ENCODE results near the gene TRAPPC2L.

TRAPPC2L gene

GRCh38 chr16:88856828-88857727 lies at the start of gene TRAPPC2L, which contains the start of gene GALNS:
Gene TRAPPC2L (plus strand): TSS chr16:88857127. CDS start chr16:88857151, 24 bp downstream.
Gene GALNS (minus strand): TSS chr16:88856947. CDS start chr16:88856877, 70 bp downstream.
- peak; percentile 97 to 98 for DNase-seq

DNA sequence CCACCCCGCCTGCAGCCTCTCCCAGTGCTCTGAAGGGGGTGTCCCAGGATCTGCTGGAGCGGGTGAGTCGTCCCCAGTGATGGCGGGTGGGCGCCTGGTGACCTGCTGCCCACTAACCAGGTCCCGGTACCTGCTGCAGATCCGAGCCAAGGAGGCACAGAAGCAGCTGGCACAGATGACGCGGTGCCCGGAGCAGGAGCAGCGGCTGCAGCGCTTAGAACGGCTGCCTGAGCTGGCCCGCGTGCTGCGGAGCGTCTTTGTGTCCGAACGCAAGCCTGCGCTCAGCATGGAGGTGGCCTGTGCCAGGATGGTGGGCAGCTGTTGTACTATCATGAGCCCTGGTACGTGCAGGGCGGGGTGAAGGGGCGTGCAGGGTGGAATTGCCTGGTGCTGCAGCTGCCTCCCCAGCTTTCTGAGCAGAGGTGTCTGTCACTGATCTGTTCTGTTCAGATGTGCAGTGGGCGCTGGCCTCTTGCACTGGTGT lies 49.7 kb upstream of the TRAPPC2L start:
- DNase-seq: no peak

- no peak for DNase-seq
Measured at GRCh38 chr16:88807626-88808453, 49.1 kb upstream of the TRAPPC2L start.

DNA sequence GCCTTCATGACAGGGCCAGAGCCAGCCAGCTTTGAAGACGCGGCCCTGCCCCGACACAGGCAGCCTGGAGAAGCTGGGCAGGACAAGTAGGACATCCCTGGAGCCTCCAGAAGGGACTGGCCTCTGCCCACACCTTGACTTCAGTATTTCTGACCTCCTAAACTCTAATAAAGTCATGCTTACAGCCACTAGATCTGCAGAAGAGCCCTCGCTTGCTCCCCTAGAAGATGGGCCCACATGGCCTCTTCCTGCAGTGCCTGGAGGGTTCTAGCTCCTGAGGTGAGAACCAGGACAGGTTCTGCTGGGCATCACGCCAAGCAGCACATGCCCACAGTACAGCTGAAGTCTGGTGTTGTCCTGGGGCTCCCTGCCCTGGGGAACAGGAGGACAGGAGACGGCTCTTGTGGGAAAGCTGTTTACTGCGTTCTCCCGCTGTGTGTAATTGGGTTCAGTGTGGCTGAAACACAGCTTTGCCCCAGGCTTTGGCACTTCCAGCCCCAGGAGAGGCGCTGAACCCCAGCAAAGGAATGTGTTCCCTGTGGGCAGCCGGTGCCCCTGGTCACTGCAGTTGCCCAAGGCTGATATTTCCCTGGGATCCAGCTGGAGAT lies 47.8 kb upstream of the TRAPPC2L start:
- no peak for DNase-seq

DNA sequence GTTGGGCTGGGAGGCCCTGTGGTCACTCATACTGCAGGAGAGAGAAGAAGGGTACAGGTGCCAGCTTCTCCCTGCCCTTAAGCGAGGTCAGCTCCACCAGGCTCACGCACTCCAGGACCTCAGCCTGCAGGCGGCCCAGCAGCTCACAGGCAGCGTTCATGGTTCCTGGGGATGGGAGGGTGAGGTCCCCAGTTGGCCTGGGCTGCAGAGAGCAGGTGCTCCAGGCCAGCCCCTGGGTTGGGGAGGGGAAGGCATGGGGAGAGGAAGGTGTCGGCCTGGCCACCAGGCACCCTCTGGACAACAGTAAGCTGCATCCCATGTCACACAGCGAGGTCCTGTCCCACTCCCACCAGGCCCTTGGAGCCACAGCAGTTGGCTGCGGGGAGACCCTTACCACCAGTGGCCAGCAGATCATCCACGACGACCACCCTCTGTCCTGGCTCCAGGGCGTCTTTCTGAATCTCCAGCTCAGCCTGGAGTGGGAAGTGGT lies 47.2 kb upstream of the TRAPPC2L start:
- DNase-seq: no peak

GRCh38 chr16:88810166-88810911 lies 46.6 kb upstream of the TRAPPC2L start:
- DNase-seq: peak in 1 of 2 donors; percentile 36

- peak; percentile 67 to 70 for DNase-seq
Measured at GRCh38 chr16:88810912-88811768, 45.8 kb upstream of the TRAPPC2L start.

- peak; percentile 95 to 96 for DNase-seq
Measured at GRCh38 chr16:88811769-88812512, 45.0 kb upstream of the TRAPPC2L start, which contains the start of gene APRT. Gene APRT (minus strand): TSS chr16:88811928. CDS start chr16:88811899, 29 bp downstream.

DNA sequence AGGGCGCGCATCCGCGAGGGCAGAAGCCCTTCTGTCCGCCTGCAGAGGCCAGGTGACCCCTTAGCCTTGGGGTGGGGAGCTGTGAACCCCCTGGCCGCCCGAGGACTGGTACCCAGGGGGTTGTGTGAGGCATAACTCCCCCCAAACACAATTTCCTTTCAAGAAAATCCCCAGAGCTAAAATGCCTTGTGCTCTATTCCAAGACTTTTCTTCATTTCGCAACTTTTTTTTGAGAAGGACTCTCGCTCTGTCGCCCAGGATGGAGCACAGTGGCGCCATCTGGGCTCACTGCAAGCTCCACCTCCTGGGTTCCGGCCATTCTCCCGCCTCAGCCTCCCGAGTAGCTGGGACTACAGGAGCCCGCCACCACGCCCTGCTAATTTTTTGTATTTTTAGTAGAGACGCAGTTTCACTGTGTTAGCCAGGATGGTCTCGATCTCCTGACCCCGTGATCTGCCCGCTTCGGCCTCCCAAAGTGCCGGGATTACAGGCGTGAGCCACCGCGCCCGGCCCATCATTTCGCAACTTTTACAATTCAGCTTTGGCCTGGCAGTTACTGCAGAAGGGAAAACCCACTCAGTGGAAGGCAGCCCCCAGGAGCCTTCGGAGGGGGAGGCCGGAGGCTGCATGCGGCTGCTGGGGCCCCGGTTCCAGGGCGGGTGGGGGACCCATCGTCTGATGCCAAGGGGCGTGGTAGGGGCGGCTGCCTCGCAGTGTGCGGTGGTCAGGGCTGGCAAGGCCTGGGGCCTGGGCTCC lies 44.2 kb upstream of the TRAPPC2L start:
- DNase-seq: no peak

DNA sequence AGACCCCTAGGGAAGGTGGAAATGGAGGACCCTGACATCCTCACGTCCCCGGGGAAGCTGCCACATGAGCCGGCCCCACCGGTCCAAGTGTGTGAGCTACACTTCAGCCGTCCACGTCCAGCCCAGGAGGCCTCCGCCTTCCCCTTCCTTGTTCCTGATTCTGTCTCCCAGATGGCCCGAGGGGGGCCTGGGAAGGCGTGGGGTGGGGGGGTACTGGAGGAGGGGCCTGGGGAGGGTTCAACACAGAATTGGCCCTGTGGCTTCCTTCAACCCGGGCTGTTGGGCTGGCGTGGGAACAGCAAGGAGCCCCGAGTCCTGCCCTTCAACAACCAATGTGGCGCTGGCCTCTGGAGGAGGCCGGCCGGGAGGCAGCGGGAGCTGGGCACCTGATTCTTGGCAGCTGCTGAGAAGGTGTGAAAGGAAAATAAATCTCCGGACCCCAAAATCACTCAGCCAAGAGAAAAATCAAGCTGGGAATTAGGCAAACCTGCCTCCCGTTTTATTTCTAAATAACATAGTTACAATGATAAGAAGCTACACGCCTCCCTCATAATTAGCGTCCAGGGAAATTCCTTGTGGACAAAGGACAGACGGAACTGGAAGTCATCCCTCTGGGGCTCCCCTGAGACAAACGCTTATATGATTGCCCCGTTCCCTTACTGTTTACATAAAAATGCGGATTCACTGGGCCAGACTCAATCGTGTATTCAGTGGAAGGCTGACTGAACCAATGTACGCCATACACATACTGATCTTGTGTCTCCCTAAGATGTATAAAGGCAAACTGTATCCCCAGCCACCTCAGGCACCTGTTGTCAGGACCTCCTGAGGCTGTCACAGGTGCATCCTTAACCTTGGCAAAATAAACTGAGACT lies 43.4 kb upstream of the TRAPPC2L start:
- no peak for DNase-seq

DNA sequence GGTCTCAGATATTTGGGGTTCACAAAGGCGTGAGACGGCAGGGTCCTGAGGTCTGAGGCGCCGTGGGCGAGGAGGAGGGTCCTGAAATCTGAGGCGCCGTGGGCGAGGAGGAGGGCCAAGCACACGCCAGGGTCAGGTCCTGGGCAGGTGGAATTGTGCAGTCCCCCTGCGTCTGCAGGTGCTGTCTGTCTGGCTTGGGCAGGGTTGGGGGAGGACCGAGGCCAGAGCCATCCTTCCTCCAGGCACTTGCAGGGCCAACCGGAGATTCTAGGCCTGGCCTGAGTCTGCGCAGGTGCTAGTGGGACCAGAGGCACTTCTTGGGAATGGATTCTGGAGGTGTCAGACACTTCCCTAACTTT lies 42.8 kb upstream of the TRAPPC2L start:
- no peak for DNase-seq

DNA sequence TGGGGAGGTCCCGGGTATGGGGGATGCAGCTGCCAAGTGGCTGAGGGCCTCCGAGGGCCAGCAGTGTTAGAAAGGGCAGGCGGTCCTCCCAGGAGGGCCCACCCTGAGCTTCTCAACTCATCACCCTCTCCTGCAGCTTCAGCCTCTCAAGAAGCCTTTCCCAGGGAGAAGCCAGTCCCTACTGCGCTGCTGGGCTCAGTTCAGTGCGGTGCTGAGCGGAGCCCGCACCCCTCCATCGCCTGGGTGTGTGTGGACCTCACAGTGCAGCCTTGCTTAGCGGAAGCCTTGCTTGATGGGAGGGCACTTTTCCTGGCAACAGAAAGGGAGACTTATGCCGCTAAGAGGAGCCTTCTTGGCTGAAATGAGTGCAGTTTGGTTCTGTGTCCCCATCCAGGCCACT lies 41.7 kb upstream of the TRAPPC2L start:
- DNase-seq: no peak

- DNase-seq: peak; percentile 58 to 59
Measured at GRCh38 chr16:88815901-88816589, 40.9 kb upstream of the TRAPPC2L start.

DNA sequence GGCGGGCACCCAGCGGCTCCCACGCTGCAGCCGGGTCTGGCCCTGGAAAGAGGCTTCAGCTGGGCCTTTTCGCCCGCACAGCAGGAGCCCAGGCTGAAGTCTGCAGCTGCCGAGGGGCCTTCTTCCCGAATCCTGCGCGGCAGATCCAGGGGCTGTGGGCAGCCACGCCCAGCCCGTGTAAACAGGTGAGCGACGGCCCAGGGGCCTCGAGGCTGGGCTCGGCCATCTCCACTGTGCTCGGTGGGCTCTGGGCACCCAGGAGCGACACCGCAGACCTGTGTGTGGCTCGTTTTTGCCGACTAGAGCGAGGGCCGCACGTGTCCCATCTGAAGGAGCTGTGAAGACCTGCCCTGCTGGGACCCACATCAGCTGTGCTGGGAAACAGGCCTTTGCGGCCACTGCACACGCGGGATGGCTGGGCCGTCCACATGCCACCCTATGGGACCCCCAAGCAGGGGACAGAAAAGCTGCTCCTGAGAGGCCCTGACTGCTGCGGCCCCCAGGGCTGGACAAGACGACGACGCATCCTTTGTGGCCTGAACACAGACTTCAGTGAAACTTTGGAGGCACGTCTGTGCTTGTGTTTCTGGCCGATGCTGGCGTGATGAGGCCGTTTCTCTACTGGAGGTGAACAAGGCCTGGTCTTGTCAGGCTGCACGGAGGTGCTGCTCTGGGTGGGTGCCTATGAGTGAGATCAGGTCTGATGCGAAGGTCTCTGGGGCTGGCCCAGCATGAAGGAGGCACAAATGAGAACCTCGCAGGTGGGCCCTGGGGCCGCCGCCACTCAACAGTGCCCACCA lies 40.0 kb upstream of the TRAPPC2L start:
- no peak for DNase-seq

DNA sequence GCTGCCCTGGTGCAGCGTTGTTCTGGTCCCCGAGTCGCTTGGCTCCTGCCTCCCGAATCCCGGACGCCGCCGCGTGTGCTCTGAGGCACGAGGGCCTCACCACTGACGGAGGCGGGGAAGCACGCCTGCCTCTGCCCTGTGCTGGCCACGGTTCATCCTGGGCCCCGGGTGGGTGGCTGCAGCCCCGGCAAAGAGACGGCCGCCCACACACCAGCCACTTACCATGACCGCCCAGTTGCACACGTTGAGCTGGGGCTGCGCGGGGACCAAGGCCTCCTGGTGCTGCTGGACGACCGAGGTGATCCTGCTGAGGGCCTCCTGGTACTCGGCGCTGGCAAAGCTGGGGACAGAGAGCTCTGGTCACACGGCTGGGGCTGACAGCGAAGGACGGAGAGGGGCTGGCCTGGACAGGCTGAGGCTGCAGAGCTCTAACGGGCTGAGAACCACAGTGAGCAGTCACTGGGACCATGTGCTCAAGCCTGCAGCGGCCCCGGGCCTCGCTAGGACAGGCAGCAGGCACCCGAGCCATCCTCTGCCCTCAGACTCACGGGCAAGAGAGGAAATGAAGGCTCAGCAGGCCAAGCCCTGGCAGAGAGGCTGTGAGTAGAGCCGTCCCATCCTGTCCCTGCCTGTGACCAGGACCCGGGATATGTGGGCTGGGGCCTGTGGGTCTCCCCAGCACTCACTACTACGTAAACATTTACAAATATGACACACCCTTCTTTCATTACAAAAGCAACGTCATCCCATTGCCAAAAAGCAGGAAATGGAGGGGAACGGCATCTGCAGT lies 38.9 kb upstream of the TRAPPC2L start:
- no peak for DNase-seq

DNA sequence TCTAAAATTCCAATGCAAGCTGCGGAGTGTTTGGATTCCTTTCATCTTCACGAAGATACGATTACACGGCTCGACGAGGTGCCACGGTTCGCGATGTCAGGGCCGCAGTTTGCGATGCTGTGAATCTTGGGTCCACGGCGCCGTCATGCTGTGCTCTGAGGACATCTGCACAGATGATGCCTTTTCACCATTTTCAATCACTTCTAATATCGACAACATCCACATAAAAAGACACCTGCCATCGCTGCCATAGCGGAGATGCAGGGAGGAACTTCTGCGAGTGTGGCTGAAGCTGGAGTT lies 38.4 kb upstream of the TRAPPC2L start:
- no peak for DNase-seq
